Skeletal muscle tissue (tissue), 4 donors: ENCODE results near the gene RMND5B. TPM values are rescaled to one million over a fixed set of nuclear protein-coding genes. Genes with fewer than 3 reads are reported as not detected.
A peak's percentile ranks its signal among the peaks of the same experiment; 100 is the strongest.

Experiments used
- H3K27ac ChIP-seq: one replicate; pipeline ENCODE4 v1.7.0; 2013; ENCODE audit warnings: mild to moderate bottlenecking, low read depth, low read length, inconsistent platforms
- H3K27me3 ChIP-seq, 3 donors: one replicate each; pipeline ENCODE4 v1.7.0; 2013; ENCODE audit warnings: low read length in 3 of 3; ENCODE audit not compliant: control insufficient read depth in 3 of 3, insufficient read depth in 3 of 3
- H3K36me3 ChIP-seq, 3 donors: one replicate each; pipeline ENCODE4 v1.7.0; 2013; ENCODE audit warnings: low read length in 3 of 3; ENCODE audit not compliant: control insufficient read depth in 3 of 3, insufficient read depth in 3 of 3
- H3K4me1 ChIP-seq, 3 donors: one replicate each; pipeline ENCODE4 v1.7.0; 2013; ENCODE audit warnings: low read length in 3 of 3, mild to moderate bottlenecking in 3 of 3; ENCODE audit not compliant: control insufficient read depth in 3 of 3, insufficient read depth in 3 of 3
- H3K4me3 ChIP-seq, 3 donors: one replicate each; pipeline ENCODE4 v1.7.0; 2013; ENCODE audit warnings: low read length in 3 of 3
- H3K9ac ChIP-seq, 3 donors: one replicate each; pipeline ENCODE4 v1.7.0; 2013; ENCODE audit warnings: low read length in 3 of 3, mild to moderate bottlenecking in 3 of 3, moderate library complexity in 2 of 3, low read depth in 1 of 3
- H3K9me3 ChIP-seq, 3 donors: one replicate each; pipeline ENCODE4 v1.7.0; 2013; ENCODE audit warnings: low read length in 3 of 3; ENCODE audit not compliant: control insufficient read depth in 3 of 3
- total RNA-seq: library from RNA; depleted of rRNA; stranded (reverse); fragments of >200 nt; gene quantifications from one replicate; pipeline ENCODE4 v1.2.3, GENCODE V29; 2014
- donor health status: Osteomylitis.

Gene RMND5B
- total RNA-seq, 1 donor from 2014 or later = 29.2 TPM

DNA sequence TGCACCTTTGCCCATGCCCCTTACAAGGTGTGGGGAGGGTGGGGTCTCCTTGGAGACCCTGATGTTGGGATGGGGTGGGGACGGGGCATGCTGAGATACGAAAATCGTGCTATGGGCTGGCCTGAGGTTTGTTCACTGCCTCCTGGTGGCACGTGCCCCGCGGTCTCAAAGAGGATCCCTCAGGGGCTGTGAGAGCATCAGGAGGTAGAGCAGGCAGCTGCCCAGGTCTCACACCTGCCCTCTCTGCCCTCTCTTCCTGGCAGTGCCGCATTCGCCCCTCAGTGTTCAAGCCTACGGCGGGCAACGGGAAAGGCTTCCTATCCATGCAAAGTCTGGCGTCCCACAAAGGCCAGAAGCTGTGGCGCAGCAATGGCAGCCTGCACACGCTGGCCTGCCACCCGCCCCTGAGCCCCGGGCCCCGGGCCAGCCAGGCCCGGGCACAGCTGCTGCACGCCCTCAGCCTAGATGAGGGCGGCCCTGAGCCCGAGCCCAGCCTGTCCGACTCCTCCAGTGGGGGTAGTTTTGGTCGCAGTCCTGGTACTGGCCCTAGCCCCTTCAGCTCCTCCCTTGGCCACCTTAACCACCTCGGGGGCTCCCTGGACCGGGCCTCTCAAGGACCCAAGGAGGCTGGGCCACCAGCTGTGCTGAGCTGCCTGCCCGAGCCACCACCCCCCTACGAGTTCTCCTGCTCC is 10.8 kb upstream of the RMND5B start:
- peaks cover 0 to 3% (median 0%) of the 10 kb centered on the region in 3 donors for H3K36me3 ChIP-seq
- H3K9ac ChIP-seq = peak overlapping the region in 2 of 3 donors; percentile 8 to 23
- H3K4me1 ChIP-seq = peaks cover 32 to 65% (median 56%) of the 10 kb centered on the region in 3 donors
- peaks cover 25 to 30% (median 28%) of the 10 kb centered on the region in 3 donors for H3K27me3 ChIP-seq
- no peak overlapping the region for H3K4me3 ChIP-seq
- H3K27ac ChIP-seq = peak overlapping the region; percentile 40
- H3K9me3 ChIP-seq = no peaks in the 10 kb centered on the region

DNA sequence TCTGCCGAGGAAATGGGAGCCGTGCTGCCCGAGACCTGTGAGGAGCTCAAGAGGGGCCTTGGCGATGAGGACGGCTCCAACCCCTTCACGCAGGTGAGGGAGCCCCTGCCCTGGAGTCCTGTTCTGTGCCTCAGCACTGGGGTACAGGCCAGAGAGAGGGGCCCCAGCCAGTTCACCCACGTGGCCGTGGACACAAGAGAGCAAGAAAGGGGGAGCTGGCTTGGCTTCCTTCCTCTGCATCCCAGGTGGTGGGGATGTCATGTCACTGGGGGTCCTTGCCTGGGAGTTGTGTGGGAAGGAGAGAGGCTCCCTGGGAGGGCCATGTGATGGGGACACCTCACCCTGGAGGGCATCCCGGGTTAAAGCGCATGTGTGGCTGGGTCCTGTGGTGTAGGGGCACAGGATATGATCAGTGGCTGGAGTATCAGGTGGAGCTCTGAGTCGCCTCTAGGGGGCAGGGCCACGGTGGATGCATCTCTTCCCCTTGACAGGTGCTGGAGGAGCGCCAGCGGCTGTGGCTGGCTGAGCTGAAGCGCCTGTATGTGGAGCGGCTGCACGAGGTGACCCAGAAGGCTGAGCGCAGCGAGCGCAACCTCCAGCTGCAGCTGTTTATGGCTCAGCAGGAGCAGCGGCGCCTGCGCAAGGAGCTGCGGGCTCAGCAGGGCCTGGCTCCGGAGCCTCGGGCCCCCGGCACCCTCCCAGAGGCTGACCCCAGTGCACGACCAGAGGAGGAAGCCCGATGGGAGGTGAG is 10.0 kb upstream of the RMND5B start:
- Histone ChIP-seq H3K4me1 (peaks cover 32 to 60% (median 54%) of the 10 kb centered on the region in 3 donors), H3K4me3 (peak overlapping the region; percentile 71 to 82 (median 73)), H3K27ac (peak overlapping the region; percentile 55)

DNA sequence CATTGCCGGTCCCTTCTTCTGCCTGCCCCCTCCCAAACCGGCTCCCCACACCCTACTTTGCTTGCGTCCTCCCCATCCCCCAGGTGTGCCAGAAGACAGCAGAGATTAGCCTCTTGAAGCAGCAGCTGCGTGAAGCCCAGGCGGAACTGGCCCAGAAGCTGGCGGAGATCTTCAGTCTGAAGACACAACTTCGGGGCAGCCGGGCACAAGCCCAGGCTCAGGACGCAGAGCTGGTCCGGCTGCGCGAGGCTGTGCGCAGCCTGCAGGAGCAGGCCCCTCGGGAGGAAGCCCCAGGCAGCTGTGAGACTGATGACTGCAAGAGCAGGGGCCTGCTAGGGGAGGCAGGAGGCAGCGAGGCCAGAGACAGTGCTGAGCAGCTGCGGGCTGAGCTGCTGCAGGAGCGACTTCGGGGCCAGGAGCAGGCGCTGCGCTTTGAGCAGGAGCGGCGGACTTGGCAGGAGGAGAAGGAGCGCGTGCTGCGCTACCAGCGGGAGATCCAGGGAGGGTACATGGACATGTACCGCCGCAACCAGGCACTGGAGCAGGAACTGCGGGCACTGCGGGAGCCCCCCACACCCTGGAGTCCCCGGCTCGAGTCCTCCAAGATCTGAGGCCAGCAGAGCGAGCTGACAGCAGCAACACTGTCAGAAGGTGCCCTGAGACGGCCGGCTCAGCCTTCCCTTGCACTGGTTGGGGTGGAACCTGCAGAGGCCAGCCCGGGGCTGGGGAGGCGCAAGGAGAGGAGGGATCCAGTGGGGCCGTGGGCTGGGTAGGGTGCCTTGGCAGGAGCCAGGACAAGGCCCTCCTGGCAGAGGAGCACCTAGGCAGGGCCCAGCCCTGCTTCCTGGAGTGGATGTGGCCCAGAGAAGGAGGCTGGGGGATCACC is 9.2 kb upstream of the RMND5B start:
- peaks cover 10 to 15% (median 13%) of the 10 kb centered on the region in 3 donors for H3K27me3 ChIP-seq
- H3K4me3 ChIP-seq = peak overlapping the region; percentile 71 to 82 (median 73)
- H3K9ac ChIP-seq = peak overlapping the region; percentile 70 to 81 (median 71)
- H3K9me3 ChIP-seq = no peaks in the 10 kb centered on the region
- H3K4me1 ChIP-seq = peaks cover 29 to 54% (median 54%) of the 10 kb centered on the region in 3 donors
- H3K36me3 ChIP-seq = peaks cover 0 to 3% (median 0%) of the 10 kb centered on the region in 3 donors
- peak overlapping the region; percentile 55 for H3K27ac ChIP-seq

More for the DNA sequence above, 10.0 kb upstream of the RMND5B start:
- peaks cover 18 to 23% (median 21%) of the 10 kb centered on the region in 3 donors for H3K27me3 ChIP-seq
- H3K36me3 ChIP-seq = peaks cover 0 to 3% (median 0%) of the 10 kb centered on the region in 3 donors
- H3K9me3 ChIP-seq = no peaks in the 10 kb centered on the region
- H3K9ac ChIP-seq = peak overlapping the region; percentile 70 to 81 (median 71)

- H3K36me3 ChIP-seq = peaks cover 0 to 3% (median 0%) of the 10 kb centered on the region in 3 donors
- no peak overlapping the region for H3K27ac ChIP-seq
- H3K27me3 ChIP-seq = peaks cover 4 to 9% (median 8%) of the 10 kb centered on the region in 3 donors
- peaks cover 29 to 50% (median 50%) of the 10 kb centered on the region in 3 donors for H3K4me1 ChIP-seq
- peak overlapping the region in 2 of 3 donors; percentile 71 to 73 for H3K4me3 ChIP-seq
- no peaks in the 10 kb centered on the region for H3K9me3 ChIP-seq
- peak overlapping the region; percentile 70 to 81 (median 71) for H3K9ac ChIP-seq
These were observed 8.5 kb upstream of the RMND5B start for GRCh38 chr5:178122346-178122745.

DNA sequence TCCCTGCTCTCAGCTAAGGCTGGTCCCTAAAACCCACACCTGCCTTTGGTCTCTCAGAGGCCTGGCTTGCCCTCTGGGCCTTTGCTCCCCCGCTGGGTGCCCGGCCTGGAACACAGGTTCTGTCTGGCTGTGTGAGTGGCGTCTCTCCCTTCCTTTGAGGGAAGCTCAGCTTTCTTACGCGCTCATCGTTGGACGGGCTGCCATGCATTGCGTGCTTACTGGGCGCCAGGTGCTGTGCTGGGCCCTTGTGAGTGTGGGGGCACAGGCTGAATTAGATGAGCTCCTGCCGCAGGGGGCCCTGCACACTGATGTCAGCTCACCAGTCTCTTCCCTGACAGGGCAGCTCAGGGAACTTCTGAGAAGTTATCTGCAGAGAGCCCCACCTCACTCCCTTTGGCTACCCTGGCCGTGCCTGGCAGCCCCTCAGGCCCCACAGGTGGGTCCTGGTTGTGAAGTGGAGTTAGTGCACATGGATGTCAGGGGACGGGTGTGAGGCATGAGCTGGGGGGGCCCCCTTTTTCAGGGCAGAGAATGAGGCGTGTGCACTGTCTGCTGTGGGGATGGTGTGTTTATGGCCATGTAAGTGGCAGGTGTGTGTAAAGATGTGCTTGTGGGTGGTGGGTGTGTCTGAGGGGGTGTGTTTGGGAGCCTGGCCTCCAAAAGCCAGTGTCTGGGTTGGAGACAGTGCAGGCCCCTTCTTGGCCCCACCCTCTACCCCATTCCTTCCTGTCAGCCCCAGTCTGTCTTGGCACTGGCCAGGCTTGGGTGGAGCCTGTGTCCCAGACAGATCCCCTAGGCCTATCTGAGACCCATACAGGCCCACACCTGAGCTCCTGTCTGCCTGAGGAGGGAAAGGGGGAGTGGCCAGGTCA is 7.5 kb upstream of the RMND5B start:
- Histone ChIP-seq H3K36me3 (peaks cover 0 to 3% (median 0%) of the 10 kb centered on the region in 3 donors), H3K4me3 (peak overlapping the region in 1 of 3 donors; percentile 40), H3K4me1 (peaks cover 29 to 46% (median 44%) of the 10 kb centered on the region in 3 donors), H3K27me3 (peaks cover 0 to 1% (median 1%) of the 10 kb centered on the region in 3 donors), H3K9ac (no peak overlapping the region), H3K9me3 (no peaks in the 10 kb centered on the region), H3K27ac (no peak overlapping the region)

DNA sequence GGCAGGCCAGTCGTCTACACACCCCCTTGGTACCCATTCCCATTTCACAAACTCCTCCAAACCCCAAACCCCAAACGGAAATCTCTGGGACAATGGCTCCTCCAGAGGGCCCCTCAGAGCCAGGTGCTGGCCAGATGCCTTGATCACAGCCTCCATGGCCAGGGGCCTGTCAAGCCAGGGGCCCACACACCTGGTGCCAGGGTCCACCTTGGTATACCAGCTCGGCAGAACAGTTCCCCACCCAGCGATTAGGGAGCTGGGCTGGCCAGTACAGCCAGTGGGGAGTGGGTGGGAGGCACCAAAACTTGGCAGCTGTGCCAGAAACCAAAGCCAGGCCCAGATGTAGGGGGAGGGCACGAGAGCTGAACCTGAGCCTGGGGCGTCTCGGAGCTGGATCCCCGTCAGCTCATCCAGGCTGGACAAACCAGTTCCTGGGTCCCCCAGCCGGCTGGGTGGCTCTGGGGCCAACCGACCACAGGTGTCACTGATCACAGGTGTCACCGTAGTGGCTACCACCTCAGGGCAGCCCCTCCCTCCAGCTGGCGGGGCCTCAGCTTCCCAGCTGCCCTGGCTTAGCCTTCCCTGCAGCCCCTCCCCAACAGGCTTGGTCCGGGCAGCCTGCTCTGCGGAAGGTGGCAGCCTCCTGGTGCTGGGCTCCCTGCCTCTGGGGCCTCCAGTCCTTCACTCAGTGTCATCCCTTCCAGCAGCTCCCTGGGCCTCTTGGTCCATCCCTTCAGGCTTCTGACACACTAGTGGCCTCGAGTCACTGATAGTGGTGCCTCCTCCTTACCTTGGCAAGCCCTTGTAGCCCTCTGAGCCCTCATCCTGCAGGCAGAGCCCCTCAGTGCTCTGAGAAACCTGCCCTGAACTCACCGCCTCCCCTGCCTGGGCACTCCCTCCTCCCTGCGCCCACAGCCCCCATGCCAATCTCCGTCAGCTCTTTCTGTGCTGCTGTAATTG is 6.6 kb upstream of the RMND5B start:
- Histone ChIP-seq H3K27me3 (no peaks in the 10 kb centered on the region), H3K4me1 (peaks cover 29 to 46% (median 44%) of the 10 kb centered on the region in 3 donors), H3K9ac (peak overlapping the region in 1 of 3 donors; percentile 25), H3K36me3 (peaks cover 0 to 3% (median 0%) of the 10 kb centered on the region in 3 donors), H3K27ac (no peak overlapping the region), H3K9me3 (no peaks in the 10 kb centered on the region), H3K4me3 (no peak overlapping the region)

GRCh38 chr5:178125253-178125906 is 5.4 kb upstream of the RMND5B start:
- Histone ChIP-seq H3K4me3 (no peak overlapping the region), H3K4me1 (peaks cover 28 to 42% (median 39%) of the 10 kb centered on the region in 3 donors), H3K9ac (no peak overlapping the region), H3K27ac (no peak overlapping the region), H3K27me3 (no peaks in the 10 kb centered on the region), H3K9me3 (no peaks in the 10 kb centered on the region), H3K36me3 (peaks cover 0 to 3% (median 0%) of the 10 kb centered on the region in 3 donors)

GRCh38 chr5:178126556-178126955 is 4.3 kb upstream of the RMND5B start:
- H3K9me3 ChIP-seq = no peaks in the 10 kb centered on the region
- H3K27me3 ChIP-seq = no peaks in the 10 kb centered on the region
- H3K36me3 ChIP-seq = peaks cover 0 to 3% (median 0%) of the 10 kb centered on the region in 3 donors
- no peak overlapping the region for H3K4me3 ChIP-seq
- no peak overlapping the region for H3K27ac ChIP-seq
- H3K9ac ChIP-seq = no peak overlapping the region
- peaks cover 20 to 33% (median 30%) of the 10 kb centered on the region in 3 donors for H3K4me1 ChIP-seq
